ENCODE measurements around the gene KCNN3.

KCNN3 gene

DNA sequence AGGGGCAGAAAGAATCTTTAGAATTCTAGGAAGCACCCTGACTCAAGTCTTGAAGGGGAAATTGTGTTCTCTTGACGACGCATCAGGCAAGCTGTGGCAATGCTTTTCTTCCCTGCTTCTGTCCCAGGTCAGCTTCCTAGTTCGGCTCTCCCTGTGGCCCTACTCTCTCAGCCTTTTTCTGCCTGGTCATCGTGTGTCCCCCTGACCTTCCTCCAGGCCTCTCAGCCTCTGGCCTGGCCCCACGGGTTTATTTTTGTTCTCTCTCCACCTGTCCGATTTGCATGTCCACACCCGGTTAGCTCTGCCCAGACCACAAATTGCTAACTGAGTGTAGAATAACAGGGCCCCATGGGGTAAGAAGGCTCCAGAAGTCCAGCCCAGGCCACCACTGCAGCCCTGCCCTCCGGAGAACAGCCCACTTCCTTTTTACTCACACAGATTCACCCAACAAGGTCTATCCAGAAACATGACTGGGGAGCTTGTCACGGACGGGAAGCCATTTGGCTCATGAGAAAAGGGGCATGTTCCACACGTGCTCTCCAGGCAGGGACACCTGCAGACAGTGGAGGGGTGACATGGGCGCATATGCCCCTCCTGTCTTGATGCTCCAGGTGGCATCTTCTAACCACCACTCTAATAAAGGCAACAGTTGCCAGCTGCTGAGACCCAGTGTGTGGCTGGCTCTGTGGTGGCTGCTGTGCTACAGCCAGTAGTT, 9.8 kb downstream of the KCNN3 start:
- H3K4me1 ChIP-seq (ENCODE audit: control insufficient read depth, insufficient read depth, low read length): peaks cover 37% of the 10 kb centered on the region
- 87 to 88% methylated on average over 12 of the region's 12 CpGs for WGBS, 2 experiments
- no peaks in the 10 kb centered on the region for H3K36me3 ChIP-seq (ENCODE audit: control insufficient read depth, insufficient read depth, low read length)
- H3K9me3 ChIP-seq (ENCODE audit: control insufficient read depth, low read length): no peaks in the 10 kb centered on the region
- H3K27me3 ChIP-seq (ENCODE audit: control insufficient read depth, insufficient read depth, low read length, poor library complexity, severe bottlenecking): no peaks in the 10 kb centered on the region
- no peak overlapping the region for H3K4me3 ChIP-seq (ENCODE audit: insufficient read depth, low read depth, low read length)
- H3K27ac ChIP-seq (ENCODE audit: insufficient read depth, low read depth, low read length, poor library complexity, severe bottlenecking): no peak overlapping the region

DNA sequence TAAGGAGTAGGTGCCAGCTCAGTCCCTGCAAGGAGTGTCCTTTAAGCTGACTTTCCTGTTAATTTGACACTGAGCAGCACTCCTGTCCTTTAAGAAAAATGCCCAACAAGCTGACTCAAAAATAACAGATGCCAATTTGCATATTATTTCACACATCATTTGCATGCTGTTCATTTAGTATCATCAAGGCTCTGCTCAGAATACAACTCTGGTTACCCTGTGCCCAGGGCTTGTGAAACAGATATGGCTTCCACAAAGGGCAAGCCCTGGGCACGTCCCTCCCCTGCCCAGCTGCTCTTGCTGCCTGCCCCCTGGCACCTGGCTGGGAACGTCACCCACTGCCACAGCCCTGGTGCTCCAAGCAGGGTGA, 10.3 kb downstream of the KCNN3 start:
- Histone ChIP-seq H3K9me3 (ENCODE audit: control insufficient read depth, low read length) (no peaks in the 10 kb centered on the region), H3K27me3 (ENCODE audit: control insufficient read depth, insufficient read depth, low read length, poor library complexity, severe bottlenecking) (no peaks in the 10 kb centered on the region), H3K36me3 (ENCODE audit: control insufficient read depth, insufficient read depth, low read length) (no peaks in the 10 kb centered on the region), H3K4me1 (ENCODE audit: control insufficient read depth, insufficient read depth, low read length) (peaks cover 36% of the 10 kb centered on the region), H3K27ac (ENCODE audit: insufficient read depth, low read depth, low read length, poor library complexity, severe bottlenecking) (no peak overlapping the region), H3K4me3 (ENCODE audit: insufficient read depth, low read depth, low read length) (no peak overlapping the region)
- WGBS, 2 experiments: 93% methylated on average over 2 of the region's 2 CpGs

DNA sequence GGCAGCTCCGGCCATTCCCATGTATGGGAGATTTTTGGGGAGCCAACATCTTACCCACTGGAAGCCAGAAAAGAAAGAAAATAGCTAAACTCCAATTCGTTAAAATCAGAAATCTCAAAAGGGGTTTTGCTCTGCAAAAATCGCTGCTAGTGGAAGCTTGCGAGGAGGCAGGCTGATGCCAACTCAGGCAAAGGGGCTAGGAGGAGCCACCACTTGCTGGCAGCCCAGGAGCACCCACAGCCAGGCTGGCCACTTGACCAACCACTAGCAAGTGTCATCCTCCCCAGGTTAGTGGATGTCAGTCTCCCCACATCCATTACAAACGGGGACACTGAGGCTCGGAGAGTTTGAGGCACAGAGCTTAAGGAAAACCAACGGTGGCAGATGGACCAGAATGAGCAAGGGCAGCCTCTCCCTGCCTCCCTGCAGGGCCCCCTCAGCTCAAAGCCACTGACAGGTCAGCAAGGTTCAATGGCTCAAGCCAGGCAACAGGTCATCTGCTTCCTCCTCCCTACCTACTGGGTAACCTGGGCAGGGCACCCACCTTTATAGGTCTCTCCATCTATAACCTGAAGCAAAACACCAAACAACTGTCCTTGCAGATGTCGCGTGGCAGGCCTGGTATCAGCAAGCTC, 10.8 kb downstream of the KCNN3 start:
- peaks cover 33% of the 10 kb centered on the region for H3K4me1 ChIP-seq (ENCODE audit: control insufficient read depth, insufficient read depth, low read length)
- H3K9me3 ChIP-seq (ENCODE audit: control insufficient read depth, low read length): no peaks in the 10 kb centered on the region
- no peak overlapping the region for H3K27ac ChIP-seq (ENCODE audit: insufficient read depth, low read depth, low read length, poor library complexity, severe bottlenecking)
- H3K36me3 ChIP-seq (ENCODE audit: control insufficient read depth, insufficient read depth, low read length): no peaks in the 10 kb centered on the region
- WGBS, 2 experiments: 93% methylated on average over 9 of the region's 9 CpGs
- no peak overlapping the region for H3K4me3 ChIP-seq (ENCODE audit: insufficient read depth, low read depth, low read length)
- H3K27me3 ChIP-seq (ENCODE audit: control insufficient read depth, insufficient read depth, low read length, poor library complexity, severe bottlenecking): no peaks in the 10 kb centered on the region

DNA sequence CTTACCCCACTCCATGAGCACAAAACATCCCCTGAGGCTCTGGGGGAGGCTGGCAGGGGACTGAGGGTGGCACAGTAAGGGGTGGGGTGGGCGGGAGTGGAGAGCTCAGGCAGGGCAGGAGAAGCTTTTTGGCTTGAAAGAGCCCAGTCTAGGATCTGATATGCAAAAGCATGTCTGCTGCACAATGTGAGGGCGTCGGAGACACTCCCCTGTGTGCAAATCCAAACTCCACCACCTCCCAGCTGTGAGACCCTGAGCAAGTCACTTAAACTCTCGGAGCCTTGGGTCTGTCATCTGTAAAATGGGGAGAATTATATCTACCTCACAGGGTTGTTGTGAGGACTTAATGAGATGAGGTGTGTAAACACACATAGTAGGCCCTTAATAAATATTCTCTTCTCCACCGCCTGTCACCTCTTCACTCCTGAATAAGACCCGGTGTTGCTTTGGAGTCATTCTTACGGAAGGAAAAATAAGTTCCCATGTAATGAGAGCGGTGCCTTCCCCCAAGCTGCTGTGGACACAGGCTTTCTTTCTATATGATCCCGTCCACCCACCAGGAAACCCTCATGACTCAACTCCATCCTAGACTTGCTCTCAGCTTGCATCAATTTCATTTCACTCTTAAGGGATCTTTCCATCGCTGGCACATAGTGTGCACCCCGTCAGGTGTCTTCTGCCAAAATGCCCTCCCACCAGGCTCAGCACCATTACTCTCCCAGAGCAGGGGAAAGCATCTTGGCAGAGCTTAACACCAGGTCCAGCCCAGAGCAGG, 12.5 kb downstream of the KCNN3 start:
- Histone ChIP-seq H3K4me1 (ENCODE audit: control insufficient read depth, insufficient read depth, low read length) (peaks cover 16% of the 10 kb centered on the region), H3K36me3 (ENCODE audit: control insufficient read depth, insufficient read depth, low read length) (no peaks in the 10 kb centered on the region), H3K4me3 (ENCODE audit: insufficient read depth, low read depth, low read length) (no peak overlapping the region), H3K9me3 (ENCODE audit: control insufficient read depth, low read length) (no peaks in the 10 kb centered on the region), H3K27ac (ENCODE audit: insufficient read depth, low read depth, low read length, poor library complexity, severe bottlenecking) (no peak overlapping the region), H3K27me3 (ENCODE audit: control insufficient read depth, insufficient read depth, low read length, poor library complexity, severe bottlenecking) (no peaks in the 10 kb centered on the region)
- WGBS, 2 experiments: 92 to 93% methylated on average over 11 of the region's 11 CpGs

DNA sequence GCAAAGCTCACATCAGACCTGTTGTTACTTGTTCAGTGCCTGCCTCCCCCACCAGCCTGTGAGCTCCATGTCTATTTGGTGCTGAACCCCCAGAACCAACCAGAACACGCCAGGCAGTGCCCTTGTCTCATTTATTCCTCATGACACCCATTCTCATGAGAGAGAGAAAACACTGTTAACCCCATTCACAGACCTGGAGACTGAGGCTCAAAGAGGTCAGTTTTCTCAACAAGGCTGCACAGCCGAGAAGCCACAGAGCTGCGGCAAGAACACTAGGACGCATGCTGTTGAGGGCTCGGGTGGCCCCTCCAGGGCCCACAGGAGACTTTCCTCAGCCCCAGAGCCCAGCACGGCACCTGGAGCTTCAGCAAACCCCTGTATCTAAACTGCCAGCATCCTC, 13.1 kb downstream of the KCNN3 start:
- H3K4me1 ChIP-seq (ENCODE audit: control insufficient read depth, insufficient read depth, low read length): peaks cover 12% of the 10 kb centered on the region
- H3K36me3 ChIP-seq (ENCODE audit: control insufficient read depth, insufficient read depth, low read length): no peaks in the 10 kb centered on the region
- no peaks in the 10 kb centered on the region for H3K9me3 ChIP-seq (ENCODE audit: control insufficient read depth, low read length)
- no peak overlapping the region for H3K4me3 ChIP-seq (ENCODE audit: insufficient read depth, low read depth, low read length)
- H3K27ac ChIP-seq (ENCODE audit: insufficient read depth, low read depth, low read length, poor library complexity, severe bottlenecking): no peak overlapping the region
- H3K27me3 ChIP-seq (ENCODE audit: control insufficient read depth, insufficient read depth, low read length, poor library complexity, severe bottlenecking): no peaks in the 10 kb centered on the region
- WGBS, 2 experiments: 95 to 96% methylated on average over 6 of the region's 6 CpGs

DNA sequence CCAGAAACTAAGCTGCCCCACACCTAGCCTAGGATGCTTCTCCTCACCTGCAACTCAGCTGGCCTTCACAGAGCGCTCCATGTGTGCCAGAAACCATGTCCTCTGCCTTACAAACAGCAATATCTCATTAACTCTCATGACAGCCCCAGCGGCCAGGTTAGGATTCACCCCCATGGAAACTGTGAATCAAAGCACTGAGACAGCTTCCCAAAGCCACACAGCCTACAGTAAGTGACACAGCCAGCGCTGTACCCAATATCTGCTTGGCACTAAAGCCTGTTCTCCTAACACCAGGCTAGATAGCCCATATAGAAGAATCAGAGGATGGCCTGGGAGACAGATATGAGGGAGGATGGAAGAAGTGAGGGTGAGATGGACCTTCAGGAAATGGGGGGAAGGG, 13.5 kb downstream of the KCNN3 start:
- no peak overlapping the region for H3K4me3 ChIP-seq (ENCODE audit: insufficient read depth, low read depth, low read length)
- H3K4me1 ChIP-seq (ENCODE audit: control insufficient read depth, insufficient read depth, low read length): peaks cover 7% of the 10 kb centered on the region
- H3K27ac ChIP-seq (ENCODE audit: insufficient read depth, low read depth, low read length, poor library complexity, severe bottlenecking): no peak overlapping the region
- H3K27me3 ChIP-seq (ENCODE audit: control insufficient read depth, insufficient read depth, low read length, poor library complexity, severe bottlenecking): no peaks in the 10 kb centered on the region
- 91% methylated on average over 3 of the region's 3 CpGs for WGBS, 2 experiments
- no peaks in the 10 kb centered on the region for H3K9me3 ChIP-seq (ENCODE audit: control insufficient read depth, low read length)
- H3K36me3 ChIP-seq (ENCODE audit: control insufficient read depth, insufficient read depth, low read length): no peaks in the 10 kb centered on the region

DNA sequence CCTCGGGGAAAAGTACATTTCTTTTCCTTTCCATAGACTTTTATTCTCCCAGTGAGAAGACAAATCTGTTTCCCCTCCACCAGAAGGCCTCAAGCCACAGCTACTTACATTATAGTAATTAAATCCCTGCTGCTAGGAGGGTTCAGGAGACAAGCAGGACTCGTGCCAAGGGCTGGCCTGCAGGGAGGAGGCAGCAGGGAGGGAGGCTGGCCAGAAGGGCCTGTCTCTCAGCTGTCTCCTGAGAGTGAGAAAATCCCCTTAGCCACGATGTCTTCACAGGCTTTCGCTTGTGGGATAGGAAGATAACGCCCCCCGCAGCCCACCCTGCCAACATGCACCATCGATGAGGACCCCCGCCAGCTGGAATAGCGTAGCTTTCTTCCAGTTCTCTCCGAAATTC, 14.0 kb downstream of the KCNN3 start:
- H3K27me3 ChIP-seq (ENCODE audit: control insufficient read depth, insufficient read depth, low read length, poor library complexity, severe bottlenecking): no peaks in the 10 kb centered on the region
- no peaks in the 10 kb centered on the region for H3K9me3 ChIP-seq (ENCODE audit: control insufficient read depth, low read length)
- WGBS, 2 experiments: 70% methylated on average over 10 of the region's 10 CpGs
- H3K4me3 ChIP-seq (ENCODE audit: insufficient read depth, low read depth, low read length): no peak overlapping the region
- H3K27ac ChIP-seq (ENCODE audit: insufficient read depth, low read depth, low read length, poor library complexity, severe bottlenecking): no peak overlapping the region
- peaks cover 5% of the 10 kb centered on the region for H3K4me1 ChIP-seq (ENCODE audit: control insufficient read depth, insufficient read depth, low read length)
- no peaks in the 10 kb centered on the region for H3K36me3 ChIP-seq (ENCODE audit: control insufficient read depth, insufficient read depth, low read length)

DNA sequence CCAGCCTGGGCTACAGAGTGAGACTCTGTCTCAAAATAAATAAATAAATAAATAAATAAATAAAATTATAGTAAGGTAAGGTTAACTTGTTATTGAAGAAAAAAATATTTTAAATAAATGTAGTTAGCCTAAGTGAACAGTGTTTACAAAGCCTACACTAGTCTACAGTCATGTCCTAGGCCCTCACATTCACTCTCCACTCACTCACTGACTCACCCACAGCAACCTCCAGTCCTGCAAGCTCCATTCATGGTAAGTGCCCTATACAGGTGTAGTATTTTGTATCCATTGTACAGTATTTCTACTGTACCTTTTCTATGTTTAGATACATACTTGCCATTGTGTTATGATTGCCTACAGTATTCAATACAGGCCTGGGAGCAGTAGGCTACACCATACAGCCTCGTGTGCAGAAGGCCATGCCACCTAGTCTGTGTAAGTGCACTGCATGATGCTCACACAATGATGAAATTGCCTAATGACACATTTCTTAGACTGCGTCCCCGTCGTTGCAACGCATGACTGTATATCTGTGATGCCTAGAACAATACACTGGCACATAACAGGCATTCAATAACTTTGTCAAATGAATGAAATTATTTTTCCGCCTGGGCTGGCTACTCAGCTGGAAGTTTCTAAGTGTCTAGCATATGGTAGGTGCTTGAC, 14.8 kb downstream of the KCNN3 start:
- H3K36me3 ChIP-seq (ENCODE audit: control insufficient read depth, insufficient read depth, low read length): no peaks in the 10 kb centered on the region
- no peak overlapping the region for H3K4me3 ChIP-seq (ENCODE audit: insufficient read depth, low read depth, low read length)
- no peaks in the 10 kb centered on the region for H3K9me3 ChIP-seq (ENCODE audit: control insufficient read depth, low read length)
- H3K4me1 ChIP-seq (ENCODE audit: control insufficient read depth, insufficient read depth, low read length): peaks cover 5% of the 10 kb centered on the region
- H3K27ac ChIP-seq (ENCODE audit: insufficient read depth, low read depth, low read length, poor library complexity, severe bottlenecking): no peak overlapping the region
- no peaks in the 10 kb centered on the region for H3K27me3 ChIP-seq (ENCODE audit: control insufficient read depth, insufficient read depth, low read length, poor library complexity, severe bottlenecking)
- WGBS, 2 experiments: 87 to 89% methylated on average over 6 of the region's 6 CpGs

DNA sequence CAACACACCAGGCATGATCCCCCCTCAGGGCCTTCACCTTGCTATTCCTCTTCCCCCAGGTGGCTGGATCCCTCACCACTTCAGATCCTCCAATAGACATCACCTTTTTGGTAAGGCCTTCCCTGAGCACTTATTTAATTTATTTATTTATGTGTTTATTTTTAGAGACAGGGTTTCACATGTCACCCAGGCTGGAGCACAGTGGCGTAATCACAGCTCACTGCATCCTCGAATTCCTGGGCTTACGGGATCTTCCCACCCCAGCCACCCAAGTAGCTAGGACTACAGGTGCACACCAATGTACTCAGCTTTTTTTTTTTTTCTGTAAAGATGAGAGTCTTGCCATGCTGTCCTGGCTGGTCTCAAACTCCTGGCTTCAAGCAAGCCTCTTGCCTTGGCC, 17.2 kb downstream of the KCNN3 start:
- no peaks in the 10 kb centered on the region for H3K27me3 ChIP-seq (ENCODE audit: control insufficient read depth, insufficient read depth, low read length, poor library complexity, severe bottlenecking)

More for the DNA sequence above, 17.2 kb downstream of the KCNN3 start:
- 89 to 98% methylated on average over 3 of the region's 3 CpGs for WGBS, 2 experiments
- Histone ChIP-seq H3K4me1 (ENCODE audit: control insufficient read depth, insufficient read depth, low read length) (peaks cover 15% of the 10 kb centered on the region), H3K27ac (ENCODE audit: insufficient read depth, low read depth, low read length, poor library complexity, severe bottlenecking) (no peak overlapping the region), H3K4me3 (ENCODE audit: insufficient read depth, low read depth, low read length) (no peak overlapping the region), H3K9me3 (ENCODE audit: control insufficient read depth, low read length) (no peaks in the 10 kb centered on the region), H3K36me3 (ENCODE audit: control insufficient read depth, insufficient read depth, low read length) (no peaks in the 10 kb centered on the region)
